Activated CD4-positive, alpha-beta T cell treated with anti-CD3 and anti-CD28 coated beads for 36 hours (primary cell): ENCODE results near the gene IL23A. TPM values are rescaled to one million over a fixed set of nuclear protein-coding genes. Genes with fewer than 3 reads are reported as not detected.

ENCODE experiments used
- ATAC-seq: fragments of 200-7000 bp; cut with Tn5 transposase; one replicate; pipeline ENCODE4 v1.10.0; 2021; ENCODE audit warnings: mild to moderate bottlenecking, moderate library complexity
- CTCF ChIA-PET: fragments of 350-600 bp; sonication (Branson Sonifier 250); formaldehyde crosslinking; loops from one replicate; lab custom pipeline; 2021; ENCODE audit warnings: antibody characterized with exemption; lab: Charles Lee
- POLR2A ChIA-PET: fragments of 350-600 bp; sonication (Branson Sonifier 250); formaldehyde crosslinking; loops from one replicate; lab custom pipeline; 2021; ENCODE audit warnings: antibody characterized with exemption, inconsistent platforms; lab: Charles Lee
- DNase-seq: peaks from one replicate; pipeline ENCODE4 v3.0.0-alpha.2; 2020
- H3K27ac Mint-ChIP-seq: one replicate; pipeline ENCODE4 v1.8.0; 2021; ENCODE audit warnings: mixed read lengths
- H3K27me3 Mint-ChIP-seq: one replicate; pipeline ENCODE4 v1.8.0; 2021; ENCODE audit warnings: mixed read lengths
- H3K36me3 Mint-ChIP-seq: one replicate; pipeline ENCODE4 v1.8.0; 2021; ENCODE audit warnings: low read depth, mixed read lengths
- H3K4me1 Mint-ChIP-seq: one replicate; pipeline ENCODE4 v1.8.0; 2021; ENCODE audit warnings: mixed read lengths
- H3K4me3 Mint-ChIP-seq: one replicate; pipeline ENCODE4 v1.8.0; 2021; ENCODE audit warnings: mild to moderate bottlenecking, moderate library complexity, mixed read lengths
- H3K9me3 Mint-ChIP-seq: one replicate; pipeline ENCODE4 v1.8.0; 2021; ENCODE audit warnings: low read depth, mixed read lengths
- intact Hi-C, 2 experiments: fragments of 100-400 bp; cut with DNase I in 1 of 2; cut with micrococcal nuclease in 1 of 2; formaldehyde crosslinking; loops; one replicate each; pipeline versions ENCODE4 v1.14.2 to v1.15.1; 2022 to 2024; cut with DNase I, micrococcal nuclease
- total RNA-seq, 2 experiments: library from RNA; stranded (reverse); gene quantifications; one replicate each; pipeline ENCODE4 v1.2.3, GENCODE V29; 2021

The IL23A gene
- total RNA-seq, 2 experiments from 2014 or later, result 18.5 to 21.6 TPM

GRCh38 chr12:56377310-56377988 lies 38.8 kb downstream of the IL23A start:
- ATAC-seq (peak; percentile 98), DNase-seq (peak; percentile 27)
- Mint-ChIP-seq H3K27me3 (no peaks in the 10 kb centered on the region), H3K36me3 (no peaks in the 10 kb centered on the region), H3K4me1 (no peaks in the 10 kb centered on the region), H3K9me3 (no peaks in the 10 kb centered on the region), H3K27ac (no peak overlapping the region), H3K4me3 (no peak overlapping the region)
- CTCF ChIA-PET, result interaction anchor here (0.8 to 1.2 kb wide), 6 partner anchors 35 to 87 kb away, joined by 3 to 6 read pairs (median 4); partner anchors contain the start of gene IL23A
- POLR2A ChIA-PET, result interaction anchor here (0.6 kb wide), 1 partner anchor 72 kb away, joined by 3 read pairs; the partner anchor contains the start of gene TIMELESS
- intact Hi-C loops, result loop anchor here in 1 of 2 experiments (1.0 kb wide), 1 partner anchor 87 kb away; no protein-coding TSS in a partner anchor

DNA sequence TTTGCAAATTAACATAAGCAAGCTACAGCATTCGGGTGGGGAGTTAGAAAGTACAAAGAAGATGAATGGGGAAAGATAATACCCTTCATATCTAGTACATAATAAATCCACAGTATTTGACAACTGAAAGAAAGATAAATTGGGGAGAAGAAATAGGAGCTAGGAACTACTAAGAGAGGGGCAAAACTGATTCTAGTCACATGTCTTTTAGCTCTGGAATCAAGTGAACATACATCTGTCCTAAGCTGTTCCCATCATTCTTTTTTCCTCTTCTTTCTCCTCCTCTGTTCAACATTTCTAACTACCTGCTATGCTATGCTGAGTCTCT lies 39.3 kb downstream of the IL23A start:
- H3K4me1 Mint-ChIP-seq, result no peaks in the 10 kb centered on the region
- intact Hi-C loops, result loop anchor here in 1 of 2 experiments (1.0 kb wide), 1 partner anchor 86 kb away; no protein-coding TSS in a partner anchor

DNA sequence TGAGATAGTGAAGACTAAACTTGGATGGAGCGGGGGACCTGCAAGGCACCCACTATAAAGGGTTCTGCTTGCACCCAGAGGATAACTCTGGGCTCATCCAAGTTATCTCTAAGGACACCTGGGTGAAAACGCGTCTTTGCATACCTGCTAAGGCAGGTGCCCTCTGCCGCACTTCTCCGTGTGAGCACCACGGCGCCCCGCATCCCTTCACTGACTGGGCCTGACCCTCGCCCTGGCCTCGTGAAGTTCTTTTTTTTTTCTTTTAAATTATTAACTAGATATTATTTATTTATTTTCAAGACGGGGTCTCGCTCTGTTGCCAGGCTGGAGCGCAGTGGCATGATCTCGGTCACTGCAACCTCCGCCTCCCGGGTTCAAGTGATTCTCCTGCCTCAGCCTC lies 43.9 kb downstream of the IL23A start:
- H3K9me3 Mint-ChIP-seq, result no peaks in the 10 kb centered on the region
- H3K27me3 Mint-ChIP-seq, result no peaks in the 10 kb centered on the region
- ATAC-seq (no peak), DNase-seq (no peak)
- no peaks in the 10 kb centered on the region for H3K36me3 Mint-ChIP-seq
- ChIA-PET CTCF (interaction anchor here (1.5 kb wide), 2 partner anchors 11 to 81 kb away, joined by 5 to 6 read pairs; no protein-coding TSS in a partner anchor), POLR2A (no interaction called here)
- no peak overlapping the region for H3K4me3 Mint-ChIP-seq
- no peak overlapping the region for H3K27ac Mint-ChIP-seq
- intact Hi-C loops, result no loop called here
- H3K4me1 Mint-ChIP-seq, result no peaks in the 10 kb centered on the region

More for the DNA sequence above, 39.3 kb downstream of the IL23A start:
- no peaks in the 10 kb centered on the region for H3K9me3 Mint-ChIP-seq
- POLR2A ChIA-PET, result no interaction called here
- H3K27ac Mint-ChIP-seq, result no peak overlapping the region
- no peaks in the 10 kb centered on the region for H3K27me3 Mint-ChIP-seq
- CTCF ChIA-PET, result interaction anchor here (1.0 kb wide), 3 partner anchors 39 to 86 kb away, joined by 3 to 6 read pairs (median 3); partner anchors contain the start of gene IL23A
- H3K36me3 Mint-ChIP-seq, result no peaks in the 10 kb centered on the region
- ATAC-seq, result no peak
- no peak for DNase-seq
- no peak overlapping the region for H3K4me3 Mint-ChIP-seq

DNA sequence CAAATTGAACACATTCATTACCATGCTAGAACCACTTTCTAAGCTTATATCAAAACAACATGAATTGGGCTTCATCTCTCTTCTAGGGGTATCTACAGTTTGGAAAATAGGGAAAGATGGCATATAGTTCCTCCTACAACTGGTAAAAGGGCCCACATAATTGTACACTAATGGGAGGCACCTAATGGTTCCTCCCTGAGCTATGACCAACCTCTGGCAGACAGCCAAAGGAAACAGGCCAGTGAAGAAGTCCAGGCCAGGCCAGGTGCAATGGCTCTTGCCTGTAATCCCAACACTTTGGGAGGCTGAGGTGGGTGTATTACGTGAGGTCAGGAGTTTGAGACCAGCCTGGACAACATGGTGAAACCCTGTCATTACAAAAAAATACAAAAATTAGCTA lies 47.2 kb downstream of the IL23A start:
- CTCF ChIA-PET, result interaction anchor here (1.1 kb wide), 1 partner anchor 26 kb away, joined by 3 read pairs; the partner anchor contains the start of gene STAT2
- Mint-ChIP-seq H3K27me3 (no peaks in the 10 kb centered on the region), H3K9me3 (no peaks in the 10 kb centered on the region), H3K27ac (no peak overlapping the region), H3K4me3 (no peak overlapping the region), H3K36me3 (no peaks in the 10 kb centered on the region), H3K4me1 (no peaks in the 10 kb centered on the region)
- POLR2A ChIA-PET, result no interaction called here
- intact Hi-C loops, result no loop called here
- ATAC-seq (no peak), DNase-seq (no peak)

DNA sequence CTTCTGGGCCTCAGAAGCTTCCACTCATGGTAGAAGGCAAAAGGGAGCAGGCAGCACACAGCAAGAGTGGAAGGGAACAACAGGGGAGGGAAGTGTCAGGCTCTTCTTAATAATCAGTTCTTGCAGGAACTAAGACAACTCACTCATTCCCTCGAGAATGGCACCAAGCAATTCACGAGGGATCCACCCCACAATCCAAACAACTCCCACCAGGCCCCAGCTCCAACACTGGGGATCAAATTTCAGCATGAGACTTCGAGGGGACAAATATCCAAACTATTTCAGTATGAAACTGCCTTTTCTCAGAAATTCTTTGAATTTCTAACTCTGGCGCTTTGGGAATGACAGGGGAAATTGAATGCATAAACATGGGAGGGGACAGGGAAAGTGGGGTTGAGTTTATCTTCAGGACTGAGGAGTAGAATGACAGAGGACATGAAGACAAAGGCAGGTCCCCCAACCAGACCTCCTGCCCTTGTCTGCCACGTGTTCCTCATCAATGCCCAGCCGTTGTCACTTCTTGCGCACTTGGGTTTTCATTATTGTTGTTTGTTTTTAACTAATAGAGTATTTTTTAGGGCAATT lies 48.6 kb downstream of the IL23A start:
- CTCF ChIA-PET, result interaction anchor here (0.6 to 0.7 kb wide), 4 partner anchors 29 to 179 kb away, joined by 3 read pairs; partner anchors contain the start of gene TIMELESS
- H3K4me3 Mint-ChIP-seq, result no peak overlapping the region
- no peak overlapping the region for H3K27ac Mint-ChIP-seq
- no peaks in the 10 kb centered on the region for H3K27me3 Mint-ChIP-seq
- no peaks in the 10 kb centered on the region for H3K36me3 Mint-ChIP-seq
- ATAC-seq (no peak), DNase-seq (no peak)
- no peaks in the 10 kb centered on the region for H3K4me1 Mint-ChIP-seq
- H3K9me3 Mint-ChIP-seq, result no peaks in the 10 kb centered on the region
- intact Hi-C loops, result no loop called here
- POLR2A ChIA-PET, result no interaction called here

DNA sequence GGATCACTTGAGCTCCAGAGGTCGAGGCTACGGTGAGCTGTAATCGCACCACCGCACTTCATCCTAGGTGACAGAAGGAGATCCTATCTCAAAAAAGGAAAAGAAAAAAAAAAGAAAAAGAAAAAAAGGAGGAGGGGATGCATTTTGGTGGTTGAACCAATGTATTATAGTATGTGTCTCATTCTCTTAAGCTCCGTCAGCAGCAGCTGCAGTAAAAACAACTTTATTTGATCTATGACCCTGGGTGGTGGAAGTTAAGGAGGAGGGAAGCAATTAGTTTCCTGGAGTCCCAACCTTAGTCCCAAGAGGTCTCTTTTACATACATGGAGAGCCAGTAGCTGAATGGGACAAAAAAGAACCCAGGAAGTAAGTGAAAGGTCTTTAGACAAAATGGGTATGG lies 50.7 kb downstream of the IL23A start:
- H3K36me3 Mint-ChIP-seq, result no peaks in the 10 kb centered on the region
- no peaks in the 10 kb centered on the region for H3K4me1 Mint-ChIP-seq
- no peaks in the 10 kb centered on the region for H3K27me3 Mint-ChIP-seq
- DNase-seq, result no peak
- no peak overlapping the region for H3K4me3 Mint-ChIP-seq
- POLR2A ChIA-PET, result no interaction called here
- no peak overlapping the region for H3K27ac Mint-ChIP-seq
- intact Hi-C loops, result no loop called here
- CTCF ChIA-PET, result interaction anchor here (0.6 kb wide), 1 partner anchor 936 kb away, joined by 3 read pairs; no protein-coding TSS in a partner anchor
- no peaks in the 10 kb centered on the region for H3K9me3 Mint-ChIP-seq
- ATAC-seq, result no peak

Other genes starting within 250 kb of the IL23A start
- gene PA2G4, start 234.3 kb upstream of the IL23A start, total RNA-seq, result 100 to 1,000 TPM; 446 to 695 TPM
- gene RPL41, start 222.3 kb upstream of the IL23A start, total RNA-seq, result 1,000 to 10,000 TPM; 5,101 to 9,949 TPM
- gene ZC3H10, start 220.6 kb upstream of the IL23A start, total RNA-seq, result 1 to 10 TPM; 6.4 to 6.5 TPM
- gene ESYT1, start 210.6 kb upstream of the IL23A start, total RNA-seq, result 100 to 1,000 TPM; 132 to 160 TPM
- gene MYL6B, start 186.3 kb upstream of the IL23A start, total RNA-seq, result 10 to 100 TPM; 76.3 to 79.3 TPM
- 100 to 1,000 TPM; 692 to 918 TPM for gene MYL6, start 180.5 kb upstream of the IL23A start, total RNA-seq
- gene SMARCC2, start 149.4 kb upstream of the IL23A start, total RNA-seq, result 100 to 1,000 TPM in 1 of 2 experiments, 10 to 100 TPM in 1; 96.9 to 123 TPM
- 10 to 100 TPM; 25.2 to 28.8 TPM for gene RNF41, start 117.0 kb upstream of the IL23A start, total RNA-seq
- gene NABP2, start 114.5 kb upstream of the IL23A start, total RNA-seq, result 10 to 100 TPM; 69.1 to 76.0 TPM
- 1 to 10 TPM in 1 of 2 experiments, under 1 TPM in 1; 0.53 to 1.3 TPM for gene SLC39A5, start 108.8 kb upstream of the IL23A start, total RNA-seq
- 10 to 100 TPM; 29.2 to 31.0 TPM for gene ANKRD52, start 80.5 kb upstream of the IL23A start, total RNA-seq
- gene COQ10A, start 71.9 kb upstream of the IL23A start, total RNA-seq, result 1 to 10 TPM; 5.2 to 7.5 TPM
- gene CS, start 38.6 kb upstream of the IL23A start, total RNA-seq, result 100 to 1,000 TPM; 197 to 293 TPM
- gene CNPY2, start 22.9 kb upstream of the IL23A start, total RNA-seq, result 10 to 100 TPM; 77.4 to 82.6 TPM
- gene PAN2, start 4.9 kb upstream of the IL23A start, total RNA-seq, result 10 to 100 TPM; 54.6 to 62.5 TPM
- 100 to 1,000 TPM; 116 to 124 TPM for gene STAT2, start 21.2 kb downstream of the IL23A start, total RNA-seq
- not detected for gene APOF, start 24.0 kb downstream of the IL23A start, total RNA-seq
- 10 to 100 TPM; 46.3 to 47.3 TPM for gene TIMELESS, start 110.5 kb downstream of the IL23A start, total RNA-seq
- not detected for gene MIP, start 115.8 kb downstream of the IL23A start, total RNA-seq
- 1 to 10 TPM; 3.1 TPM for gene SPRYD4, start 129.7 kb downstream of the IL23A start, total RNA-seq
- 1 to 10 TPM; 8.7 TPM for gene GLS2, start 149.3 kb downstream of the IL23A start, total RNA-seq
- gene RBMS2, start 182.9 kb downstream of the IL23A start, total RNA-seq, result 1 to 10 TPM; 5.0 to 7.0 TPM